ENCODE measurements around the gene ANKRD33. TPM values are rescaled to one million over a fixed set of nuclear protein-coding genes. Genes with fewer than 3 reads are reported as not detected.

The ANKRD33 gene
- polyA plus RNA-seq, 1 donor = 0.10 TPM

Other genes starting within 250 kb of the ANKRD33 start
- gene FIGNL2, start 39.4 kb upstream of the ANKRD33 start, polyA plus RNA-seq (ENCODE audit: insufficient read length) = 1.2 TPM
- gene ACVRL1, start 19.4 kb downstream of the ANKRD33 start, polyA plus RNA-seq (ENCODE audit: insufficient read length) = 44.9 TPM
- 12.3 TPM for gene ACVR1B, start 63.6 kb downstream of the ANKRD33 start, polyA plus RNA-seq (ENCODE audit: insufficient read length)
- 16.3 TPM for gene TAMALIN, start 118.8 kb downstream of the ANKRD33 start, polyA plus RNA-seq (ENCODE audit: insufficient read length)
- gene NR4A1, start 163.3 kb downstream of the ANKRD33 start, polyA plus RNA-seq (ENCODE audit: insufficient read length) = 50.4 TPM
- 24.8 TPM for gene ATG101, start 181.9 kb downstream of the ANKRD33 start, polyA plus RNA-seq (ENCODE audit: insufficient read length)
- 0.18 TPM for gene SMIM41, start 191.6 kb downstream of the ANKRD33 start, polyA plus RNA-seq (ENCODE audit: insufficient read length)

Data from forelimb muscle (tissue), 1 donor.